Dermis microvascular lymphatic vessel endothelial cell (primary cell): Measurements from ENCODE around the gene ADCY4. TPM values are rescaled to one million over a fixed set of nuclear protein-coding genes. Genes with fewer than 3 reads are reported as not detected.
A peak's percentile ranks its signal among the peaks of the same experiment; 100 is the strongest.

Experiments used
- DNase-seq, 2 donors: peaks; one replicate each; pipeline versions ENCODE4 v3.0.0 to v3.0.0-alpha.2; 2010; ENCODE audit warnings: low read depth in 2 of 2
- total RNA-seq: library from RNA; depleted of rRNA; stranded (reverse); fragments of >200 nt; gene quantifications from 2 replicates; pipeline ENCODE4 v1.2.1, GENCODE V29; 2014

The ADCY4 gene
- total RNA-seq, 1 donor from 2014 or later = 29.3 TPM

DNA sequence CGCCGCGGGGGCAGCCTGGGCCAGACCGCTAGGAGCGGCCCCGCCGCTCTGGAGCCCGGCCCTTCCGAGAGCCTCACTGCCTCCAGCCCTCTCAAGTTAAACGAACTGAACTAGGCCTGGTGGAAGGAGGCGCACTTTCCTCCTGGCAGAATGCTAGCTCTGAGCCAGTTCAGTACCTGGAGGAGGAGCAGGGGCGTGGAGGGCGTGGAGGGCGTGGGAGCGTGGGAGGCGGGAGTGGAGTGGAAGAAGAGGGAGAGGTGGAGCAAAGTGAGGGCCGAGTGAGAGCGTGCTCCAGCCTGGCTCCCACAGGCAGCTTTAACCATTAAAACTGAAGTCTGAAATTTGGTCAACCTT lies 18.3 kb downstream of the ADCY4 start:
- DNase-seq = no peak

DNA sequence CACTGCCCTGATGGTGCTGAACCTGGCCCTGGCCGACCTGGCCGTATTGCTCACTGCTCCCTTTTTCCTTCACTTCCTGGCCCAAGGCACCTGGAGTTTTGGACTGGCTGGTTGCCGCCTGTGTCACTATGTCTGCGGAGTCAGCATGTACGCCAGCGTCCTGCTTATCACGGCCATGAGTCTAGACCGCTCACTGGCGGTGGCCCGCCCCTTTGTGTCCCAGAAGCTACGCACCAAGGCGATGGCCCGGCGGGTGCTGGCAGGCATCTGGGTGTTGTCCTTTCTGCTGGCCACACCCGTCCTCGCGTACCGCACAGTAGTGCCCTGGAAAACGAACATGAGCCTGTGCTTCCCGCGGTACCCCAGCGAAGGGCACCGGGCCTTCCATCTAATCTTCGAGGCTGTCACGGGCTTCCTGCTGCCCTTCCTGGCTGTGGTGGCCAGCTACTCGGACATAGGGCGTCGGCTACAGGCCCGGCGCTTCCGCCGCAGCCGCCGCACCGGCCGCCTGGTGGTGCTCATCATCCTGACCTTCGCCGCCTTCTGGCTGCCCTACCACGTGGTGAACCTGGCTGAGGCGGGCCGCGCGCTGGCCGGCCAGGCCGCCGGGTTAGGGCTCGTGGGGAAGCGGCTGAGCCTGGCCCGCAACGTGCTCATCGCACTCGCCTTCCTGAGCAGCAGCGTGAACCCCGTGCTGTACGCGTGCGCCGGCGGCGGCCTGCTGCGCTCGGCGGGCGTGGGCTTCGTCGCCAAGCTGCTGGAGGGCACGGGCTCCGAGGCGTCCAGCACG lies 18.9 kb downstream of the ADCY4 start:
- DNase-seq = peak; percentile 50 to 67

DNA sequence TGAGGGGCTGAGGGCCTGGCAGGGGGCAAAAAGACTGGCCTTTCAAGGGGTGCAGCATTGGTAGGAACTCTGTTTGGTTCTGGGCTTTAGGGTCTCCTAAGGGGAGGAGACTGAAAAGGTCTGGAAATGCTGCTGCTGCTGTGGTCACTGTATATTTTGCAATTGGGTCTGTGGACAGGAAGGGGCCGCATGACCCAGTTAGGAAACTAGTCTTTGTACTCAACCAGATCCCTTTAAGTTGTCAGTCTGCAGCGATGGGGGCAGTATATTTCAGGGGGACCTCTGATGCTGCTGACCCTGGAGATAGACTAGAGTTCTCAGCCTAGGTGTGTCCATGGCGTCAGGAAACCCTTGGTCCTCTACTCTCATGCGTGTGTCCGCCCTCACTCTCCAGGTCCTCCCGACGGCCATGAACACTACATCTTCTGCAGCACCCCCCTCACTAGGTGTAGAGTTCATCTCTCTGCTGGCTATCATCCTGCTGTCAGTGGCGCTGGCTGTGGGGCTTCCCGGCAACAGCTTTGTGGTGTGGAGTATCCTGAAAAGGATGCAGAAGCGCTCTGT lies 19.5 kb downstream of the ADCY4 start:
- DNase-seq = no peak

GRCh38 chr14:24314377-24315193 lies 20.3 kb downstream of the ADCY4 start:
- DNase-seq = no peak

GRCh38 chr14:24313913-24314312 lies 21.0 kb downstream of the ADCY4 start:
- no peak for DNase-seq

- peak; percentile 55 to 79 for DNase-seq
These were observed 21.9 kb downstream of the ADCY4 start for GRCh38 chr14:24312736-24313507.

- DNase-seq = no peak
These were observed 22.8 kb downstream of the ADCY4 start for GRCh38 chr14:24311837-24312615.

- peak; percentile 82 to 89 for DNase-seq
These were observed 23.9 kb downstream of the ADCY4 start, which contains the start of gene LTB4R for GRCh38 chr14:24310646-24311604. Gene LTB4R (plus strand): TSS chr14:24311502. CDS start chr14:24315652, 4,150 bp downstream.

GRCh38 chr14:24310265-24310645 lies 24.6 kb downstream of the ADCY4 start:
- no peak for DNase-seq

DNA sequence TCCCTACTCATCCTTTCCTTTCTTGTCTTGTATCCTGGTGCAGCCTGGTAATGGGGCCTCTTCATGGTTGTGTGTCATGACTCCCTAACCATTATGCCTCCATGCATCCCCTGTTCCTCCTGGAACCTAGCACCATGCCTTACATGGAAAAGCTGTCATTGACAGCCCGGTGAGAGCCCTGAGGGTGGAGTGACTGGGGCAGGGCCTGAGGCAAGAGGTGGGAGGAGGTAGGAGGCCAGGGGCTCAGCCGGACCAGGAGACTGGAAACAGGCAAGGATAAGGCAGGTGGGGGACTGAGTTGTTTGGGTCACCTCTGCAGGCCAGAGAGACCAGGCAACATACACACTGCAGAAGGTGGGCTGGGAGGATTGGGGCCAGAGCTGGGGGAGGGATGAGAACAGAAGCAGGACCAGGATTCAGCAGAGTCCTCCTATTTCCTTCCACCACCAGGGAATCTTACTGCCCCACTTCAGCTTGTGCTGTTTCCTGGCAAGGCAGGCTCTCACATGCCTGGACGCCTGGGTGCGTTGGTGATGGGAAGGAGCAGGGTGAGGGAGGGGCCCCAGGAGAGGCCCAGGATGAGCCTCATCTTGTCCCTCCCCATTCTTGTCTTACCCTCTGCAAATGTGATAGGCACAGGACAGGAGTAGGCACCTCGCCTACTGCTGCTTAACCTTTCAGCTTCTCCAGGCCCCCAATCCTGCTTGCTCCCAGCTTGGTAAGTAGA lies 25.2 kb downstream of the ADCY4 start, which contains the start of gene LTB4R2:
TSS of gene LTB4R2 (plus strand) at position 603 of the 727 bp plus-strand sequence. CDS start 525 bp downstream, outside the sequence.
- DNase-seq = no peak

GRCh38 chr14:24308342-24309124 lies 26.3 kb downstream of the ADCY4 start:
- no peak for DNase-seq

DNA sequence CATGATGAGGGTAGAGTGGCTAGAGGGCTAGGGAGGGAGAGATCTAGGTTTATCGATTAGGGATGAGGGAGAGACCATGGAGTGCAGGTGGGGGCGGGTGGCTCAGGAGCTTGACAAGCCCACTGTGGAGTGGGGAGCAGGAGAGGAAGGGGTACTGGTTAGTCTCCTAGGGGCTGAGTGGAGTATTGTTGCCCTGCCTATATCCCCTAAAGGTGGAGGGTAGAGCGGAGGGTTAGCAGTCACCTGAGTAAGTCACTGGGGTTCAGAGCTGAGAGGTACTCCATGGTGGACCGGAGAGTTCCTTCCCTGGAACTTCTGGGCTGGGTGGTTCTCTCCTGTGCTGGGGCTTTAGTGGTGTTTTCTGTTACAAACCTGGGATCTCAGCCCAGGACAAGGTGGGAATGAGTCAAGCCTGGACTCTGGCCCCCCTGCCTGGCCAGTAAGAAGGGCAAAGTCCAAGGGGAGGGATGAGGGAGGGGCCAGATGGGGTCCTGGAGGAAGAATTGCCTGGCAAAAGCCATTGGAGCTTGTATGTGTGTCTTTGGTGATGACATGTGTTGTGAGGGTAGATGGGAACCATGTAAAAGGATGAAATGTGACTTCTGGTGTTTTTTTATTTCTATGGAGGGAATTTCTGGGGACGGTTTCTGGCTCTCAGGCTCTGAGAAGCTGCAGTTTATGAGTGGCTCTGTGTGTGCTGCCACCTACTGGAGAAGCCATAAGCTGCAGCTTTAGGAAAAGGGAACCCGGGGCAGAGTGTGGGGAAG lies 27.1 kb downstream of the ADCY4 start, which contains the start of gene CIDEB:
TSS of gene CIDEB (minus strand) at position 403 of the 767 bp plus-strand sequence. CDS start at position 284, 119 bp downstream.
- DNase-seq = peak; percentile 27 to 59

DNA sequence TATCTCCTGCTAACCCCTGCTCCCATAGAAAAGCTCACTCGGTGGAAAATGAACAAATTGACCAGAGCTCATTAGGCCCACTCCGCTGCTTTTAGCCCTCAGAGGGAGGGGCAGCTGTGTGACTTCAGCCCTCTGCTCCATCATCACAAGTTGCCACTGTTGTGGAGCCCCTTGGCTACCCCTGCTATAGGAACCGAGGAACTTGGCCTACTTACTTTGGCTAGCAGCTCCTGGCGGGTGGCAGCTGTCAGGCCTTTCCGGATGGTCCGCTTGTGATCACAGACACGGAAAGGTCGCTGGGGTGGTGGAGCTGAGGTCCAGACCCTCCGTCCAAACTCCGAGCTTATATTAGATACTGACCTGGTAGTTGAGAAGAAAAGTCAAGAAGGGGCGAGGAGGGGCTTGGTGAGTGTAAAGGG lies 27.7 kb downstream of the ADCY4 start:
- no peak for DNase-seq

DNA sequence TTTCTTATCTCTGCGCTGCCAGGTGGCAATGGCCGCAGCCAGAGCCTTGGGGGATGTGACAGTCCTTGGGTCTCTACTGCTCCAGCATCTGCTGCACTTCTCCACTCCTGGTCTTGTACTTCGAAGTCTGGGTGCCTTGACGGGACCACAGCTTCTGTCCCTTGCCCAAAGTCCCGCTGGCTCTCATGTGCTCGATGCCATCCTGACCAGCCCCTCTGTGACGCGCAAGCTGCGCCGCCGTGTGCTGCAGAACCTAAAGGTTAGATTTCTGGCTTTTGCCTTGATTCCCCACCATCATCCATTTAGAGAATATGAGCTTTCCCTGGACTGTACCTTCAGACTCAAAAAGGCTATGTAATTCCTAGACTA lies 30.9 kb downstream of the ADCY4 start:
- DNase-seq = no peak

- DNase-seq = no peak
These were observed 34.4 kb downstream of the ADCY4 start for GRCh38 chr14:24300326-24300980.
